Measurements from ENCODE around the gene MYOM3.
A peak's percentile ranks its signal among the peaks of the same experiment; 100 is the strongest.

The MYOM3 gene

GRCh38 chr1:24111996-24112779 lies at the start of gene MYOM3:
MYOM3 (minus strand) TSS chr1:24112135; CDS start chr1:24108636, 3,499 bp downstream.
- DNase-seq (ENCODE audit: low spot score), result peak; percentile 74

GRCh38 chr1:24161270-24161669 lies 49.3 kb upstream of the MYOM3 start:
- DNase-seq (ENCODE audit: low spot score), result no peak

- no peak for DNase-seq (ENCODE audit: low spot score)
These were observed 47.4 kb upstream of the MYOM3 start for GRCh38 chr1:24159366-24159765.

GRCh38 chr1:24157918-24158481 lies 46.1 kb upstream of the MYOM3 start:
- DNase-seq (ENCODE audit: low spot score), result no peak

- no peak for DNase-seq (ENCODE audit: low spot score)
These were observed 44.8 kb upstream of the MYOM3 start for GRCh38 chr1:24156542-24157260.

GRCh38 chr1:24155011-24155782 lies 43.3 kb upstream of the MYOM3 start:
- peak; percentile 37 for DNase-seq (ENCODE audit: low spot score)

- DNase-seq (ENCODE audit: low spot score), result no peak
These were observed 42.3 kb upstream of the MYOM3 start for GRCh38 chr1:24154215-24154614.

- DNase-seq (ENCODE audit: low spot score), result no peak
These were observed 40.9 kb upstream of the MYOM3 start for GRCh38 chr1:24152631-24153494.

- DNase-seq (ENCODE audit: low spot score), result no peak
These were observed 39.2 kb upstream of the MYOM3 start for GRCh38 chr1:24151175-24151533.

GRCh38 chr1:24150234-24151174 lies 38.6 kb upstream of the MYOM3 start:
- peak; percentile 75 for DNase-seq (ENCODE audit: low spot score)

- no peak for DNase-seq (ENCODE audit: low spot score)
These were observed 37.9 kb upstream of the MYOM3 start for GRCh38 chr1:24149866-24150233.

- no peak for DNase-seq (ENCODE audit: low spot score)
These were observed 35.9 kb upstream of the MYOM3 start for GRCh38 chr1:24147816-24148215.

- no peak for DNase-seq (ENCODE audit: low spot score)
These were observed 35.3 kb upstream of the MYOM3 start for GRCh38 chr1:24147194-24147593.

GRCh38 chr1:24142546-24143534 lies 30.9 kb upstream of the MYOM3 start, which contains the start of gene IL22RA1:
IL22RA1 (minus strand) TSS chr1:24143140; CDS start chr1:24143082, 58 bp downstream.
- peak; percentile 38 for DNase-seq (ENCODE audit: low spot score)

- DNase-seq (ENCODE audit: low spot score), result no peak
These were observed 29.5 kb upstream of the MYOM3 start for GRCh38 chr1:24141311-24141997.

- no peak for DNase-seq (ENCODE audit: low spot score)
These were observed 28.8 kb upstream of the MYOM3 start for GRCh38 chr1:24140741-24141181.

GRCh38 chr1:24139841-24140425 lies 28.0 kb upstream of the MYOM3 start:
- no peak for DNase-seq (ENCODE audit: low spot score)

GRCh38 chr1:24139222-24139489 lies 27.2 kb upstream of the MYOM3 start:
- DNase-seq (ENCODE audit: low spot score), result no peak
